NCI-H526 treated with DMSO at 0.1 percent for 48 hours (cell line): ENCODE data around the gene NCS1.
"Not testable (repeated sequence)": the region's sequence is repeated elsewhere in the genome, so short reads cannot be mapped to it uniquely, and the experiment has no call there.

Experiments used
- DNase-seq: peaks from one replicate; lab custom pipeline; 2025; lab: John Stamatoyannopoulos, UW

The NCS1 gene

GRCh38 chr9:130264414-130265350 is 92.5 kb downstream of the NCS1 start:
- no peak for DNase-seq

- no peak for DNase-seq
Observed at GRCh38 chr9:130265431-130266235, 93.4 kb downstream of the NCS1 start, which contains the start of gene HMCN2. HMCN2 (plus strand) TSS chr9:130265760; CDS start chr9:130265879, 119 bp downstream.

- DNase-seq: no peak
Observed at GRCh38 chr9:130266236-130267098, 94.3 kb downstream of the NCS1 start.

GRCh38 chr9:130267930-130268329 is 95.7 kb downstream of the NCS1 start:
- no peak for DNase-seq

GRCh38 chr9:130268521-130269211 is 96.5 kb downstream of the NCS1 start:
- no peak for DNase-seq

- no peak for DNase-seq
Observed at GRCh38 chr9:130271473-130271872, 99.3 kb downstream of the NCS1 start.

- DNase-seq: no peak
Observed at GRCh38 chr9:130275156-130275555, 103.0 kb downstream of the NCS1 start.

- DNase-seq: no peak
Observed at GRCh38 chr9:130276121-130276520, 103.9 kb downstream of the NCS1 start.

GRCh38 chr9:130276955-130277354 is 104.8 kb downstream of the NCS1 start:
- DNase-seq: no peak

- not testable (repeated sequence) for DNase-seq
Observed at GRCh38 chr9:130277525-130277924, 105.3 kb downstream of the NCS1 start.

GRCh38 chr9:130283539-130284248 is 111.5 kb downstream of the NCS1 start:
- no peak for DNase-seq

GRCh38 chr9:130284249-130284625 is 112.0 kb downstream of the NCS1 start:
- DNase-seq: no peak

GRCh38 chr9:130284690-130285089 is 112.5 kb downstream of the NCS1 start:
- DNase-seq: no peak

- DNase-seq: no peak
Observed at GRCh38 chr9:130285271-130285670, 113.1 kb downstream of the NCS1 start.

GRCh38 chr9:130286072-130286770 is 114.0 kb downstream of the NCS1 start:
- no peak for DNase-seq
